Natural killer cell (primary cell): ENCODE data around the gene HYOU1. TPM values are rescaled to one million over a fixed set of nuclear protein-coding genes. Genes with fewer than 3 reads are reported as not detected.

Source experiments
- ATAC-seq, 3 donors: fragments of 150-1000 bp in 2 of 3; fragments of 200-7000 bp in 1 of 3; cut with Tn5 transposase; 1 replicate in 1 of 3; 2 replicates in 2 of 3; pipeline ENCODE4 v1.10.0; 2021; ENCODE audit warnings: mild to moderate bottlenecking in 2 of 3, moderate library complexity in 2 of 3
- DNase-seq, 2 donors: peaks; one replicate each; pipeline versions ENCODE4 v3.0.0 to v3.0.0-alpha.2; 2013 to 2021; ENCODE audit warnings: mixed read lengths in 1 of 2
- H3K27ac ChIP-seq: one replicate; pipeline ENCODE4 v1.5.1; 2013; ENCODE audit warnings: mild to moderate bottlenecking, low read length
- H3K27me3 ChIP-seq: one replicate; pipeline ENCODE4 v1.6.1; 2013; ENCODE audit warnings: low read length; ENCODE audit not compliant: control insufficient read depth, insufficient read depth
- H3K36me3 ChIP-seq: one replicate; pipeline ENCODE4 v1.6.1; 2013; ENCODE audit warnings: low read length; ENCODE audit not compliant: control insufficient read depth, insufficient read depth
- H3K4me1 ChIP-seq: one replicate; pipeline ENCODE4 v1.6.1; 2013; ENCODE audit warnings: low read length; ENCODE audit not compliant: control insufficient read depth, insufficient read depth
- H3K4me3 ChIP-seq: one replicate; pipeline ENCODE4 v1.5.1; 2013; ENCODE audit warnings: low read length
- H3K9me3 ChIP-seq: one replicate; pipeline ENCODE4 v1.6.1; 2013; ENCODE audit warnings: low read length; ENCODE audit not compliant: control insufficient read depth, insufficient read depth
- H3K27ac Mint-ChIP-seq, 2 donors: one replicate each; pipeline ENCODE4 v1.8.0; 2022; ENCODE audit warnings: mild to moderate bottlenecking in 2 of 2, mixed read lengths in 2 of 2, moderate library complexity in 1 of 2
- H3K27me3 Mint-ChIP-seq, 2 donors: one replicate each; pipeline ENCODE4 v1.8.0; 2022; ENCODE audit warnings: low read depth in 2 of 2, mixed read lengths in 2 of 2
- H3K36me3 Mint-ChIP-seq: one replicate; pipeline ENCODE4 v1.8.0; 2022; ENCODE audit warnings: mixed read lengths
- H3K4me1 Mint-ChIP-seq, 2 donors: one replicate each; pipeline ENCODE4 v1.8.0; 2022; ENCODE audit warnings: mixed read lengths in 2 of 2
- H3K4me3 Mint-ChIP-seq: one replicate; pipeline ENCODE4 v1.8.0; 2022; ENCODE audit warnings: mild to moderate bottlenecking, moderate library complexity, mixed read lengths
- H3K9me3 Mint-ChIP-seq, 2 donors: one replicate each; pipeline ENCODE4 v1.8.0; 2022; ENCODE audit warnings: mixed read lengths in 2 of 2
- WGBS: methylation state at CpG from one replicate; pipeline ENCODE4 v1.1.7; 2013; ENCODE audit warnings: missing lambda C conversion rate; ENCODE audit not compliant: insufficient coverage; 5-methylcytosine and 5-hydroxymethylcytosine counted together
- intact Hi-C: fragments of 100-400 bp; cut with micrococcal nuclease; formaldehyde crosslinking; loops from one replicate; pipeline ENCODE4 v1.14.2; 2022
- total RNA-seq, 4 donors: library from RNA; stranded (reverse); fragments of 120-200 nt in 1 of 4; gene quantifications; one replicate each; pipeline versions ENCODE4 v1.2.3 to v1.2.4, GENCODE V29; 2013 to 2022
- TF ChIP-seq, protein P1 (sequence below): fragments of 200-600 bp; IDR thresholded peaks from one replicate; pipeline ENCODE4 v1.8.0; 2022; ENCODE audit warnings: antibody characterized with exemption

Gene HYOU1
- total RNA-seq, 3 donors from 2014 or later (not counting 1 experiment from before 2014, with no cell fraction given) = 114 to 146 (median 123) TPM

GRCh38 chr11:119054418-119054817 lies 2.6 kb downstream of the HYOU1 start:
- peaks cover 39 to 56% of the 10 kb centered on the region in 2 donors for H3K4me1 Mint-ChIP-seq
- peak overlapping the region in 1 of 2 donors; percentile 43 for H3K27ac Mint-ChIP-seq
- ATAC-seq = no peak
- peaks cover 57% of the 10 kb centered on the region for H3K36me3 ChIP-seq
- DNase-seq = no peak
- 98% methylated on average over 10 of the region's 10 CpGs for WGBS
- H3K36me3 Mint-ChIP-seq = peaks cover 21% of the 10 kb centered on the region
- H3K27ac ChIP-seq = no peak overlapping the region
- H3K4me1 ChIP-seq = peaks cover 24% of the 10 kb centered on the region
- no peaks in the 10 kb centered on the region for H3K27me3 ChIP-seq
- H3K27me3 Mint-ChIP-seq = no peaks in the 10 kb centered on the region
- intact Hi-C loops = loop anchor here (10.0 kb wide), 1 partner anchor 140 kb away; no protein-coding TSS in a partner anchor
- no peak overlapping the region for H3K4me3 ChIP-seq
- H3K9me3 ChIP-seq = no peaks in the 10 kb centered on the region
- no peaks in the 10 kb centered on the region for H3K9me3 Mint-ChIP-seq
- H3K4me3 Mint-ChIP-seq = peak overlapping the region; percentile 98
- TF ChIP-seq, protein P1, sequence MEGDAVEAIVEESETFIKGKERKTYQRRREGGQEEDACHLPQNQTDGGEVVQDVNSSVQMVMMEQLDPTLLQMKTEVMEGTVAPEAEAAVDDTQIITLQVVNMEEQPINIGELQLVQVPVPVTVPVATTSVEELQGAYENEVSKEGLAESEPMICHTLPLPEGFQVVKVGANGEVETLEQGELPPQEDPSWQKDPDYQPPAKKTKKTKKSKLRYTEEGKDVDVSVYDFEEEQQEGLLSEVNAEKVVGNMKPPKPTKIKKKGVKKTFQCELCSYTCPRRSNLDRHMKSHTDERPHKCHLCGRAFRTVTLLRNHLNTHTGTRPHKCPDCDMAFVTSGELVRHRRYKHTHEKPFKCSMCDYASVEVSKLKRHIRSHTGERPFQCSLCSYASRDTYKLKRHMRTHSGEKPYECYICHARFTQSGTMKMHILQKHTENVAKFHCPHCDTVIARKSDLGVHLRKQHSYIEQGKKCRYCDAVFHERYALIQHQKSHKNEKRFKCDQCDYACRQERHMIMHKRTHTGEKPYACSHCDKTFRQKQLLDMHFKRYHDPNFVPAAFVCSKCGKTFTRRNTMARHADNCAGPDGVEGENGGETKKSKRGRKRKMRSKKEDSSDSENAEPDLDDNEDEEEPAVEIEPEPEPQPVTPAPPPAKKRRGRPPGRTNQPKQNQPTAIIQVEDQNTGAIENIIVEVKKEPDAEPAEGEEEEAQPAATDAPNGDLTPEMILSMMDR = no peak

- DNase-seq = no peak
- intact Hi-C loops = loop anchor here (10.0 kb wide), 1 partner anchor 143 kb away; no protein-coding TSS in a partner anchor
- WGBS = 92% methylated on average over 22 of the region's 23 CpGs
- TF ChIP-seq, protein P1 = no peak
- H3K27ac ChIP-seq = no peak overlapping the region
- H3K9me3 ChIP-seq = no peaks in the 10 kb centered on the region
- peaks cover 32% of the 10 kb centered on the region for H3K36me3 Mint-ChIP-seq
- H3K27me3 ChIP-seq = no peaks in the 10 kb centered on the region
- H3K27ac Mint-ChIP-seq = no peak overlapping the region
- no peak overlapping the region for H3K4me3 Mint-ChIP-seq
- peaks cover 31 to 43% of the 10 kb centered on the region in 2 donors for H3K4me1 Mint-ChIP-seq
- H3K4me3 ChIP-seq = no peak overlapping the region
- no peaks in the 10 kb centered on the region for H3K9me3 Mint-ChIP-seq
- no peaks in the 10 kb centered on the region for H3K27me3 Mint-ChIP-seq
- peaks cover 15% of the 10 kb centered on the region for H3K4me1 ChIP-seq
- ATAC-seq = no peak
- peaks cover 78% of the 10 kb centered on the region for H3K36me3 ChIP-seq
Observed at GRCh38 chr11:119052163-119052814, 4.7 kb downstream of the HYOU1 start.

- intact Hi-C loops = loop anchor here (10.0 kb wide), 1 partner anchor 143 kb away; no protein-coding TSS in a partner anchor
- ATAC-seq = no peak
Observed at GRCh38 chr11:119051440-119052162, 5.4 kb downstream of the HYOU1 start.

More at GRCh38 chr11:119051440-119052162, 5.4 kb downstream of the HYOU1 start:
- peaks cover 15% of the 10 kb centered on the region for H3K4me1 ChIP-seq
- peak in 1 of 2 donors; percentile 65 for DNase-seq
- H3K27me3 ChIP-seq = no peaks in the 10 kb centered on the region
- peaks cover 85% of the 10 kb centered on the region for H3K36me3 ChIP-seq
- Mint-ChIP-seq H3K4me1 (peaks cover 31 to 37% of the 10 kb centered on the region in 2 donors), H3K36me3 (peaks cover 35% of the 10 kb centered on the region), H3K9me3 (no peaks in the 10 kb centered on the region), H3K4me3 (no peak overlapping the region), H3K27ac (no peak overlapping the region), H3K27me3 (no peaks in the 10 kb centered on the region)
- TF ChIP-seq, protein P1 = no peak
- no peak overlapping the region for H3K27ac ChIP-seq
- H3K4me3 ChIP-seq = no peak overlapping the region
- no peaks in the 10 kb centered on the region for H3K9me3 ChIP-seq
- 81% methylated on average over 17 of the region's 17 CpGs for WGBS
